Measurements from ENCODE around the gene ITGA1.
"Not testable (repeated sequence)": the region's sequence is repeated elsewhere in the genome, so short reads cannot be mapped to it uniquely, and the experiment has no call there.

Gene ITGA1

DNA sequence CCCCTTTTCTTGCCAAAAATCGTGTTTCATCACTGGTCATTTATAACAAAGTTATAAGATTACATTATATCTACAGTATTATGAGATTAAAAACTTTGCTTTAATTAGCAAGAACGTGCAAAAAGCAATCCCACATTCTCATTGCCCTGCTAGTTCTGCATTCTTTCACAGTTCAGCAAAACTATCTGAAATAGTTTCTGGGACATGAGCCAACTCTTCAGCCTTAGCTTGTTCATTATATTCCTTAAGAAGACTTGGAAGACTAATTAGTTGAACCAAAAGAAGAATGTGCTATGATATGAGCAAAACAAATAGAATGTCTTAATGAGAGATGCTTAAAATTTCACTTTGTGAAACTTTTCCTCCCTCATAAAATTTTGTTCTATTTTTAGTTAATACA lies 76.7 kb downstream of the ITGA1 start:
- no peak for DNase-seq (ENCODE audit: low read depth in 2 of 2)

- no peak for DNase-seq (ENCODE audit: low read depth in 2 of 2)
Measured at GRCh38 chr5:52864884-52865283, 77.2 kb downstream of the ITGA1 start.

GRCh38 chr5:52865991-52866390 lies 78.3 kb downstream of the ITGA1 start:
- DNase-seq (ENCODE audit: low read depth in 2 of 2), result not testable (repeated sequence)

DNA sequence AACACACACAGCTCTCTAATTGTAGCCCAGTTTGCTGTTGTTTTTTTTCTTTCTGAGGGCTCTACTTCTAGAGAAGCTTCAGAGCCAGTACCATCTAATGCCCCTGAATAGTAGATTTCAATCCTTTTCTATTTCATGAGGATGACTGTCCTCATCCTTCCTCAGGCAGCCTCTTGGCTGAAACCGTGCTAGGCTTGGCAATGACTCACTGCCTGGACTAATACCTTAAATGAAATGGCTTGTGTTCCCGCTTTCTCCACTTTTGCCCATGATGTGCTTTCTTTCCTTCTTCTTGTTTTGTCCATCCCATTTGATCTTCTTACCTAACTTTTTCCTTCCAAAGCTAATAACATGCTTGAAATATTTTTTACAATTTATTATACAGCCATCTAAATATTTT lies 80.1 kb downstream of the ITGA1 start:
- DNase-seq (ENCODE audit: low read depth in 2 of 2), result no peak

DNA sequence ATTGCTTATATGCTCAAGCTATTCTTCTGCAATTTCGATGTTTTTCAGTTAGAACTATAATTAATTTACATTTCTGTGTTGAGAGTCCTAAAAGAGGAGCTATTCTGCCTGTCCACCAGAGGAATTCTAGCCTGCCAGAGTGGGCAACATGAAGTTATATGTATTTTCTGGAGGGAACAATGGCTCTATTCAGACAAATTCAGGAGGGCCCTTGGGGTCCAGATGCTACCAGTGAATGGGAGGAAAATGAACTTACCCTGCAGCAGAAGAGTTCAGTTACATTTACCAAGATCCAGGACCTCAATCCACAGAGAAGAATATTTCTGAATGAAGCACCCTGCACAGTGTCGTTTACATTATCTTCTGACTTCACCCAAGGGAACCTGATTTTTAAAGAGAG lies 80.7 kb downstream of the ITGA1 start:
- DNase-seq (ENCODE audit: low read depth in 2 of 2), result no peak

- no peak for DNase-seq (ENCODE audit: low read depth in 2 of 2)
Measured at GRCh38 chr5:52869391-52869790, 81.7 kb downstream of the ITGA1 start.

- no peak for DNase-seq (ENCODE audit: low read depth in 2 of 2)
Measured at GRCh38 chr5:52870448-52870847, 82.7 kb downstream of the ITGA1 start.

- DNase-seq (ENCODE audit: low read depth in 2 of 2), result no peak
Measured at GRCh38 chr5:52875827-52876226, 88.1 kb downstream of the ITGA1 start.

DNA sequence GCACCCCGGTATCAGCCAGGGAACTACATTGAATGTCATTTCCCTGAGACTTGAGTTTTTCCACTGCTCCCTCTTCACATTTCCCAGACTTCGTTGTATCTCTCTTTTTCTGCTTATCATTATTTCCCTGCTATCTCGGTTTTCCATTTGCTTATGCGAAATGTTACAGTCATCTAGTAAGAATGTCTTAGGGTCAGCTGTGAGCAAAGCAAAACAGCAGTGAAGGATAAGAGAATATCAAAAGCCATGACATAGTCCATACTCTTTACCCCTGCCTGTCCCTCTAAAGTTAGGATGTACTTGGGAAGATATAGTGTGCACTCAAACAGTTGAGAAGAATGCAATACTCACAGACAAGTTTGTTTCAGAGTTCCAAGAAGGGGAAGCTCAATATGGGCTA lies 88.7 kb downstream of the ITGA1 start:
- DNase-seq (ENCODE audit: low read depth in 2 of 2), result no peak

DNA sequence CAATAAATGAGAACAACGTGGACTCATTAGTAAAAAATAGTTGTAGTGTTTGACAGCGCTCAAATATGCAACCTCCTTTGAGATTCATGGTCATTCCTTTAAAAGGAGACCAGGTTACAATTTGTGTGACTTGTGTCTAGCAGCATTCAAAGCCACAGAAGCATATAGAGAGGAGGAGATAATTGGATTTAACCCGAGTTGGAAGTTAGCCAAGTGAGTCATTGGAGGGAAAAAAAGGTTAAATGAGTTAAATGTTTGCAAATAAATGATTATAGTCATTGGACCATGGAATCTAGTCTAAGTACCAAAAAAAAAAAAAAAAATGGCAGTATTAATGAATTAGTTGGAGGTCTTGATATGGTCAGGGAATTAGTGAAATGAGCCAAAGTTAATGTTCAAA lies 90.9 kb downstream of the ITGA1 start:
- DNase-seq (ENCODE audit: low read depth in 2 of 2), result no peak

- DNase-seq (ENCODE audit: low read depth in 2 of 2), result no peak
Measured at GRCh38 chr5:52880541-52880940, 92.8 kb downstream of the ITGA1 start.

- DNase-seq (ENCODE audit: low read depth in 2 of 2), result no peak
Measured at GRCh38 chr5:52881468-52881867, 93.8 kb downstream of the ITGA1 start.

GRCh38 chr5:52883110-52883509 lies 95.4 kb downstream of the ITGA1 start:
- no peak for DNase-seq (ENCODE audit: low read depth in 2 of 2)

DNA sequence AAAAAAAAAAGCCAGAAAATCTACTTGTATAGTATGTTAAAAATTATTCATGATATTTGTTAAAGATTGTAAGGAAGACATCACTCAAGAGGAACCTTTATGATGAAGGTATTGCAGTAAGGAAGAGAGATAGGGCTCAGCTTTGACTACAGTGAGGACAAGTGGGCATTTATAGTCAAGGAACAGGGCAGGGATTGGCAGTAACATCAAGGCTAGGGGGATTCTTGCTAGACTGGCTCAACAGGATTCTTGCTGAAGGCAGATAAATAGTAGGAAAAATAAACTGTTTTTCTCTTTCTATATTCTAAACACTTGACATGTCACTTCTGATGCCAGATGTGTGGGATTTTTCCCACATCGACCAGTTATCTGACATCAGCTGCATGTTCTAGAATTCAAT lies 96.7 kb downstream of the ITGA1 start:
- DNase-seq (ENCODE audit: low read depth in 2 of 2), result no peak

GRCh38 chr5:52885614-52886013 lies 97.9 kb downstream of the ITGA1 start:
- no peak for DNase-seq (ENCODE audit: low read depth in 2 of 2)

DNA sequence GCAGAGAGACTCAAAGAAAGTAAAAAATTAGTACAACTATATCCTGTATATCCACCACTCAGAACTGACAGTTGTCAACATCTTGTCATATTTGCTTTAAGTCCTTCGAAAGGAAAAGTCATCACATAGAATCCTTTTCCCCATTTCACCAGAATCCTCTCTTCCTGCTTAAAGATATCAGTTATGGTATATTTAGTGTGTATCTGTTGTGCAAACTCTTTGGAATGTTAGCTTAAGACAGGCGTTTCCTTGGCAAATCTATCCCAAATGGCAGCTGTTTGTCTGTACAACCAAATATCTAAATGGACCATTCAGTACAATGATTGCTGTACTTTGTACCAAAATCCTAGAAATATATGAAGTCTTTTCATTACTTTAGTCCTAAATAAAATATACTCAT lies 98.5 kb downstream of the ITGA1 start:
- no peak for DNase-seq (ENCODE audit: low read depth in 2 of 2)

DNA sequence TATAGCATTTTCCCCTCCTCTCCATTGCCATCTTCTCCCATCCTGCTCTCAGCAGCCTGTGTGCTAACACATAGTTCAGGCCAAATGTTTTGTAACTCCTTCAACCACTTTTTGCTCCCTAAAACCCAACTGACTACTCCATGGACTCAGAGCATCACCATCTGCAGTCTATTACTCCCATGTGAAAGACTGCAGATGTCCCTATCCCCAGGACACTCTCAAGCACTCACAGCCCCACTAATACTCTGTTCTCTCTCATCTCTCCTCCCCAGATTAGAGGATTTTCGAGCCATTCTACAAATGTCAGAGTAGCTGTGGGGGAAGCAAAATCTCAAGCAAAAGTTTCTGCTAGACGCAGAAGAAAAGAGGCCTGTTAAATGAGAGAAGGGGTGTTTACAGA lies 99.3 kb downstream of the ITGA1 start:
- no peak for DNase-seq (ENCODE audit: low read depth in 2 of 2)

GRCh38 chr5:52888363-52888762 lies 100.6 kb downstream of the ITGA1 start:
- DNase-seq (ENCODE audit: low read depth in 2 of 2), result no peak

DNA sequence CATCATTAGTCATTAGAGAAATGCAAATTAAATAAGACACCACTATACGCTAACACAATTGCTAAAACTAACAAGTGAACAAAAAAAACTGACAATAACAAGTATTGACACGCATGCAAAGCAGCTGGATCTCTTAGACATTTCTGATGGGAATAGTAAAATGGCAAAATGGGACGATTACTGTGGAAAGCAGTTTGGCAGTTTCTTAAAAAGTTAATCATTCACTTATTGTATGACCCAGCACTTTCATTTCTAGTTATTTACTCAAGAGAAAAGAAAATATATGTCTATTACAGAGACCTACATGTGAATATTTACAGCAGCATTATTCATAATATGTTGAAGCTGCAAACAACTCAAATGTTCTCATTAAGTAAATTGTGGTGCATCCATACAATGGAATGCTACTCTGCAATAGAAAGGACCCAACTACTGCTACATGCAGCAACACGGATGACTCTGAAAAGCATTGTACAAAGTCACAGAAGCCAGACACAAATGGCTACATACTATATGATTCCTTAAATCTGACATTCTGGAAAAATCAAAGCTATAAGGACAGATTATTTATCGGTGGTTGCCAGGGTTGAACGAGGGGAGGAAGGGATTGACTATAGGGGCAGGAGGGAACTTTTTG lies 104.6 kb downstream of the ITGA1 start:
- DNase-seq (ENCODE audit: low read depth in 2 of 2), result no peak

DNA sequence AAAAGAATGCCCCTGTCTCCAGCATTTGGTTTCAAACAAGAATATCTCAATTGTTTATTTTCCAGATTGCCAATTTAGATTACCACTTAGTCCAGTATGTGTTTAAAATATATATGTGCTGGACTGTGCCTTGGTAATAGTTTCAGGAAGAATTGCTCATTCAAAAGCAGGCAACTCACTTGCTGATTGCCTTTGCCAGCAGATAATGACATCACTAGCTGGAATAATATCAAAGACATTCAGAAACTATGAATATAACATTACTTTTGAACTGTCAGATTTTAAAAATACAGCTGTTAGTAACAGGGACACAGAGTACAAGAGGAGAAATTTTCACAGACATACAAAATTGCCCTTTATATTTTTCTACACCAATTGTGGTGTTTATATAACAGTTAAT lies 105.4 kb downstream of the ITGA1 start:
- DNase-seq (ENCODE audit: low read depth in 2 of 2), result no peak

GRCh38 chr5:52893863-52894262 lies 106.1 kb downstream of the ITGA1 start:
- DNase-seq (ENCODE audit: low read depth in 2 of 2), result no peak

- DNase-seq (ENCODE audit: low read depth in 2 of 2), result no peak
Measured at GRCh38 chr5:52894451-52894850, 106.7 kb downstream of the ITGA1 start.

DNA sequence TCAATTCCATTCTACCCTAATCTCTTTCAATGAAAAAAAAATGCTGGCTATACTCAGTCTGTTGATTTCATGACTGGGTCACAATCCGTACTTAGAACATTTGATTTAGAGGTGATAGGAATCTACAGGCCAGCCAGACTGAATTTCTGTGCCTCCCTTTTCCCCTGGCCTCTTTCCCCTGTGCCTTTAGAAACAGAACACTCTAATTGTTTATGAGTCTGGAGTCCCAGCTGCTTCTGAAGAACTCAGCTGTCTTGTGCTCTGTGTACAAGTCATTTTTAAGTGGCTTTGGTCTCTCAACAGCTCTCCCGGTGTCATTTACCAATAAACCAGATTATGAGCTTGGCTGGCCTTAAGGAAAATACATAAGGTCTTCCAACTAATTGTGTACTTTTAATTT lies 107.4 kb downstream of the ITGA1 start:
- no peak for DNase-seq (ENCODE audit: low read depth in 2 of 2)

Data from stimulated activated CD4-positive, alpha-beta T cell treated with anti-CD3 and anti-CD28 coated beads, Interleukin-4, amount 100 ng/mL, for 48 hours (primary cell).